DOHH2 (cell line): ENCODE measurements around the gene MAML2.

Experiments
- EZH2phosphoT487 ChIP-seq: fragments of 200-600 bp; sonication (generic); IDR thresholded peaks from 2 replicates; pipeline ENCODE4 v1.6.1; 2017; ENCODE audit warnings: borderline replicate concordance, mild to moderate bottlenecking, antibody characterized with exemption, low read length, moderate library complexity, mixed read lengths
- TF ChIP-seq, protein P1 (sequence below): fragments of 200-600 bp; sonication (generic); IDR thresholded peaks from one replicate; pipeline ENCODE4 v1.5.1; 2014; ENCODE audit warnings: antibody characterized with exemption, mild to moderate bottlenecking, low read depth, low read length; ENCODE audit not compliant: poor library complexity, severe bottlenecking

DNA sequence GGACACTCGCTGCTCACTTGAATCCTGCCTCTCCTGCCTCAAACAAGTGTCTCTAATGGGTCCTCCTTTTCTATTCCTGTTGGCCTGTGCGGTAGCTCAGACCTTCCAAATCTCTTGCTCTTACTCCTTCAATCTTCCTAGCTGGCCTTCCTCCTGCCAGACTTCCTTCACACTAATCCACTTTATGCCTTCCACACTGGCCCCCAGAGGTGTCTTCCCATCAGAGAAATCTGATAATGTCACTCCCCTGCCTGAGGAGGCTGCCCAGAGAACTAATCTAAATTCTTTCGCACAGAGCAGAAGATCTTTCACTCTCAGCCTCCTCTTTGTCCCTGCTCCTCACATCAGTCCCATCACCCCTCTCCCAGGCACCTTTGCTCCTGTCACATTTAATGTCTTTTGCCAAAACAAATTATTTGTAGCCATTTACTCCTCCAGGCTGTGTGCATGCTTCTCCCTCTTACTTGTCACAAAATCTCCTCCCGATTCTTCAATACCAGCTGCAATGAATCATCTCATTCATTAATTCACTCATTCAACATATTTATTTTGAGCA lies 175.7 kb downstream of the MAML2 start:
- TF ChIP-seq, protein P1, sequence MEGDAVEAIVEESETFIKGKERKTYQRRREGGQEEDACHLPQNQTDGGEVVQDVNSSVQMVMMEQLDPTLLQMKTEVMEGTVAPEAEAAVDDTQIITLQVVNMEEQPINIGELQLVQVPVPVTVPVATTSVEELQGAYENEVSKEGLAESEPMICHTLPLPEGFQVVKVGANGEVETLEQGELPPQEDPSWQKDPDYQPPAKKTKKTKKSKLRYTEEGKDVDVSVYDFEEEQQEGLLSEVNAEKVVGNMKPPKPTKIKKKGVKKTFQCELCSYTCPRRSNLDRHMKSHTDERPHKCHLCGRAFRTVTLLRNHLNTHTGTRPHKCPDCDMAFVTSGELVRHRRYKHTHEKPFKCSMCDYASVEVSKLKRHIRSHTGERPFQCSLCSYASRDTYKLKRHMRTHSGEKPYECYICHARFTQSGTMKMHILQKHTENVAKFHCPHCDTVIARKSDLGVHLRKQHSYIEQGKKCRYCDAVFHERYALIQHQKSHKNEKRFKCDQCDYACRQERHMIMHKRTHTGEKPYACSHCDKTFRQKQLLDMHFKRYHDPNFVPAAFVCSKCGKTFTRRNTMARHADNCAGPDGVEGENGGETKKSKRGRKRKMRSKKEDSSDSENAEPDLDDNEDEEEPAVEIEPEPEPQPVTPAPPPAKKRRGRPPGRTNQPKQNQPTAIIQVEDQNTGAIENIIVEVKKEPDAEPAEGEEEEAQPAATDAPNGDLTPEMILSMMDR, result no peak
- no peak for TF ChIP-seq EZH2phosphoT487
